Neural crest cell (in vitro differentiated cells): Measurements from ENCODE around the gene CLPSL1. TPM values are rescaled to one million over a fixed set of nuclear protein-coding genes. Genes with fewer than 3 reads are reported as not detected.

Experiments used
- DNase-seq: peaks from one replicate; pipeline ENCODE4 v3.0.0; 2021; ENCODE audit warnings: low read depth, mixed read lengths, low spot score
- H3K27ac Mint-ChIP-seq: one replicate; pipeline ENCODE4 v1.8.0; 2021; ENCODE audit warnings: mild to moderate bottlenecking, mixed read lengths; ENCODE audit not compliant: unreplicated experiment
- H3K27me3 Mint-ChIP-seq: 2 replicates; pipeline ENCODE4 v1.8.0; 2021; ENCODE audit warnings: low read depth, mild to moderate bottlenecking, mixed read lengths
- H3K36me3 Mint-ChIP-seq: 2 replicates; pipeline ENCODE4 v1.8.0; 2021; ENCODE audit warnings: low read depth, mild to moderate bottlenecking, mixed read lengths
- H3K4me1 Mint-ChIP-seq: 2 replicates; pipeline ENCODE4 v1.8.0; 2021; ENCODE audit warnings: mixed read lengths
- H3K4me3 Mint-ChIP-seq: one replicate; pipeline ENCODE4 v1.8.0; 2021; ENCODE audit warnings: mild to moderate bottlenecking, mixed read lengths
- H3K9me3 Mint-ChIP-seq: 2 replicates; pipeline ENCODE4 v1.8.0; 2021; ENCODE audit warnings: mixed read lengths
- CTCF ChIP-seq: fragments of 200-600 bp; sonication (generic); conservative IDR thresholded peaks from 2 replicates; pipeline ENCODE4 v1.5.0; 2021; ENCODE audit warnings: antibody characterized with exemption, mild to moderate bottlenecking
- total RNA-seq: library from RNA; stranded (reverse); gene quantifications from 2 replicates; pipeline ENCODE4 v1.2.1, GENCODE V29; 2021

Gene CLPSL1
- total RNA-seq, 1 donor from 2014 or later, result not detected

GRCh38 chr6:35777356-35778102, 3.3 kb upstream of the CLPSL1 start:
- Mint-ChIP-seq H3K4me1 (no peaks in the 10 kb centered on the region), H3K9me3 (no peaks in the 10 kb centered on the region), H3K27me3 (peaks cover 23% of the 10 kb centered on the region), H3K4me3 (peak overlapping the region; percentile 74), H3K36me3 (no peaks in the 10 kb centered on the region), H3K27ac (no peak overlapping the region)
- TF ChIP-seq CTCF, result no peak
- no peak for DNase-seq

- Mint-ChIP-seq H3K9me3 (no peaks in the 10 kb centered on the region), H3K27me3 (peaks cover 23% of the 10 kb centered on the region), H3K4me3 (no peak overlapping the region), H3K36me3 (no peaks in the 10 kb centered on the region), H3K4me1 (no peaks in the 10 kb centered on the region), H3K27ac (no peak overlapping the region)
- no peak for TF ChIP-seq CTCF
- no peak for DNase-seq
These were observed 2.4 kb upstream of the CLPSL1 start for GRCh38 chr6:35778437-35778836.

- Mint-ChIP-seq H3K9me3 (no peaks in the 10 kb centered on the region), H3K4me1 (no peaks in the 10 kb centered on the region), H3K36me3 (no peaks in the 10 kb centered on the region), H3K27ac (no peak overlapping the region), H3K27me3 (peaks cover 19% of the 10 kb centered on the region), H3K4me3 (no peak overlapping the region)
- DNase-seq, result no peak
- no peak for TF ChIP-seq CTCF
These were observed 471 bp downstream of the CLPSL1 start for GRCh38 chr6:35781290-35781689.

GRCh38 chr6:35782424-35782823, 1.6 kb downstream of the CLPSL1 start:
- no peak overlapping the region for H3K27ac Mint-ChIP-seq
- TF ChIP-seq CTCF, result no peak
- DNase-seq, result no peak
- H3K36me3 Mint-ChIP-seq, result no peaks in the 10 kb centered on the region
- H3K4me1 Mint-ChIP-seq, result no peaks in the 10 kb centered on the region
- H3K9me3 Mint-ChIP-seq, result no peaks in the 10 kb centered on the region
- H3K27me3 Mint-ChIP-seq, result peaks cover 19% of the 10 kb centered on the region
- no peak overlapping the region for H3K4me3 Mint-ChIP-seq

GRCh38 chr6:35784200-35784599, 3.4 kb downstream of the CLPSL1 start:
- Mint-ChIP-seq H3K9me3 (no peaks in the 10 kb centered on the region), H3K4me1 (no peaks in the 10 kb centered on the region), H3K36me3 (no peaks in the 10 kb centered on the region), H3K27ac (no peak overlapping the region), H3K27me3 (peaks cover 28% of the 10 kb centered on the region), H3K4me3 (no peak overlapping the region)
- TF ChIP-seq CTCF, result no peak
- DNase-seq, result no peak
